NB4 (cell line): ENCODE measurements around the gene MRPS34.

Experiments used
- CTCF ChIP-seq: IDR thresholded peaks from one replicate; pipeline ENCODE4 v1.5.1; 2012; ENCODE audit warnings: low read depth, low read length
- MAX ChIP-seq: IDR thresholded peaks from 2 replicates; pipeline ENCODE4 v1.6.1; 2011; ENCODE audit warnings: low read depth, low read length
- MYC ChIP-seq: IDR thresholded peaks from 2 replicates; pipeline ENCODE4 v1.6.1; 2011; ENCODE audit warnings: low read depth, low read length
- POLR2A ChIP-seq: IDR thresholded peaks from 2 replicates; pipeline ENCODE4 v1.6.1; 2011; ENCODE audit warnings: mild to moderate bottlenecking; ENCODE audit not compliant: insufficient read length; ENCODE audit errors: extremely low read depth

GRCh38 chr16:1815461-1815860 is 42.5 kb upstream of the MRPS34 start:
- TF ChIP-seq POLR2A (no peak), CTCF (no peak), MAX (no peak), MYC (no peak)
